HG03159 (cell line): ENCODE results near the gene UGT1A6.

Source experiments
- ATAC-seq: cut with Tn5 transposase; IDR thresholded peaks from one replicate; pipeline ENCODE4 v1.9.1; 2021; ENCODE audit warnings: mild to moderate bottlenecking, moderate library complexity; ENCODE audit not compliant: unreplicated experiment

UGT1A6 gene

GRCh38 chr2:233764264-233764663 lies 71.6 kb downstream of the UGT1A6 start:
- ATAC-seq = no peak

DNA sequence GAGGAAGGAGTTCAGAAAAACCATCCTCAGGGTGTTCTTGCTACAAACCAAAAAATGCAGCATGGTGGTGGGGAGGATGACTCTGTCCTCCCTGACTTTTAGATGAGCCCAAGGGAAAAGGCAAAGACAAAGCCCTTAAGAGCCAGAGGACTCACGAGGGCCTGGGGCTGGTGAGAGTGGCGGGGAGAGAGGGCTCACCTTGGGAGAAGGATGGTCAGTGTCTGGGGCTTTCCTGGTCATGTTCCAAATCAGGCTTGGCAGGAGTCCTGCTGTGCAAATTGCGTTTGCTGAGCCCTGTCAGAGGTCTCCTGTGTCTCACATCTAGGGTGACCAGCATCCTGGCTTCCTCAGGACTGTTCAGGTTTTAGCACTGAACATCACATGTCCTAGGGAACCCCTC lies 72.1 kb downstream of the UGT1A6 start:
- no peak for ATAC-seq

GRCh38 chr2:233766416-233766815 lies 73.7 kb downstream of the UGT1A6 start:
- ATAC-seq = no peak

DNA sequence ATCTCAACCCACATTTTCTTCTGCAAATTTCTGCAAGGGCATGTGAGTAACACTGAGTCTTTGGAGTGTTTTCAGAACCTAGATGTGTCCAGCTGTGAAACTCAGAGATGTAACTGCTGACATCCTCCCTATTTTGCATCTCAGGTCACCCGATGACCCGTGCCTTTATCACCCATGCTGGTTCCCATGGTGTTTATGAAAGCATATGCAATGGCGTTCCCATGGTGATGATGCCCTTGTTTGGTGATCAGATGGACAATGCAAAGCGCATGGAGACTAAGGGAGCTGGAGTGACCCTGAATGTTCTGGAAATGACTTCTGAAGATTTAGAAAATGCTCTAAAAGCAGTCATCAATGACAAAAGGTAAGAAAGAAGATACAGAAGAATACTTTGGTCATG lies 75.4 kb downstream of the UGT1A6 start:
- ATAC-seq = no peak

DNA sequence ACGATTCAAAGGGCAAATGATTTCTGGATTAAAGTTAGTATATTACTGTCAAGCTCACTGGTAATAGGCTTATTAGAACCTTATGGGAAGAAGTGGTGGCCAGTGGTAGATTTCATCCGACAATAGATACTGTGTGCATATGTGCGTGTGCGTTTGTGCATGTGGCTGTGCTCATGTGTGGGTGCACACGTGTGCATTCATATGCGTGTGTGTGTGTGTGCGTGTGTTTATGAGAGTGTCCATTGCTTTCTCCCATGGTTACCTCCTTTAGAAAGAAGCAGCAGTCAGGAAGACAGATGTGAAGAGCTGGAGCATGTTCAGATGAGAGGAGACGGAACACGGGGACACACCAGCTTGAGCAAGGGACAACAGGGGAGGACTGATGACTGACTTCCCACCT lies 76.6 kb downstream of the UGT1A6 start:
- ATAC-seq = no peak

DNA sequence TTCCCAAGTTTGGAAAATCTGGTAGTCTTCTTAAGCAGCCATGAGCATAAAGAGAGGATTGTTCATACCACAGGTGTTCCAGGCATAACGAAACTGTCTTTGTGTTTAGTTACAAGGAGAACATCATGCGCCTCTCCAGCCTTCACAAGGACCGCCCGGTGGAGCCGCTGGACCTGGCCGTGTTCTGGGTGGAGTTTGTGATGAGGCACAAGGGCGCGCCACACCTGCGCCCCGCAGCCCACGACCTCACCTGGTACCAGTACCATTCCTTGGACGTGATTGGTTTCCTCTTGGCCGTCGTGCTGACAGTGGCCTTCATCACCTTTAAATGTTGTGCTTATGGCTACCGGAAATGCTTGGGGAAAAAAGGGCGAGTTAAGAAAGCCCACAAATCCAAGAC lies 79.5 kb downstream of the UGT1A6 start:
- ATAC-seq = no peak

DNA sequence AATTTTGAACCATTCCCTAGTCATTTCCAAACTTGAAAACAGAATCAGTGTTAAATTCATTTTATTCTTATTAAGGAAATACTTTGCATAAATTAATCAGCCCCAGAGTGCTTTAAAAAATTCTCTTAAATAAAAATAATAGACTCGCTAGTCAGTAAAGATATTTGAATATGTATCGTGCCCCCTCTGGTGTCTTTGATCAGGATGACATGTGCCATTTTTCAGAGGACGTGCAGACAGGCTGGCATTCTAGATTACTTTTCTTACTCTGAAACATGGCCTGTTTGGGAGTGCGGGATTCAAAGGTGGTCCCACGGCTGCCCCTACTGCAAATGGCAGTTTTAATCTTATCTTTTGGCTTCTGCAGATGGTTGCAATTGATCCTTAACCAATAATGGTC lies 79.9 kb downstream of the UGT1A6 start:
- ATAC-seq = no peak

GRCh38 chr2:233773854-233774253 lies 81.2 kb downstream of the UGT1A6 start:
- ATAC-seq = no peak

DNA sequence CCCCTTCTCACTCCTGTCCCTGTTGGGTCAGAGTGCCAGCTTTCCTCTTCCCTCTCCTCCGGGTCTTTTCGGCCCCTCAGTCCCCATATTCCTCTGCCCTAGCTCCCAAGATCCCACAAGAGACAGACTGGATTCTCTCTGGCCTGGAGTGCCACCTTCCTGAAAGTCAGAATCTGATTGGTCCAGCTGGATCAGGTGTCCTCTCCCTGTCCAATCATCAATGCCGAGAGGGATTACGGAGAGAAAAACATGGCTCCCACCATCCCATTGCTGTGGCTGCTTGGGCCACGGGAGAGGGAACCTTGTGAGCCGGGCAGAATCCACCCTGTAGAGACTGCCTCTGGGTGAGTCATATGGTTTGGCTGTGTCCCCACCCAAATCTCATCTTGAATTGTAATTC lies 82.7 kb downstream of the UGT1A6 start:
- no peak for ATAC-seq

DNA sequence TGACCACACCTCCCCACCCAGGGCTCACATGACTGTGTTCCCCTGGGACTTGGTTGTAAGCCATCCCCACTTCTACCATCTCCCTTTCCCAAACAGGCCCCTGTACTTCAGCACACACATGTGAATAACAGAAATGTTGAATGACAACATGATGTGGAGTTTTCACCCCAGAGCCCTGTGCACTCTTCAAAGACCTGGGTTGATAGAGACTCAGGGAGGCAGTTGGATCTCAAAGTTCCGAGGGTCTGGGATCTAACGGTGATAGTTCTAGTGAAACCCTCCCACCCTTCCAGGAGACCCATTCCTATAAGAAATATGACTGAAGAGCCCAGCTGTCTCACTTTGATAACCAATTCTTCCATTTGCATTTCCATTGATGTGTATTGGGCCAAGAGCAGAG lies 85.3 kb downstream of the UGT1A6 start, which contains the start of gene MROH2A:
Gene MROH2A (plus strand): TSS at position 301 of the 400 bp plus-strand sequence. CDS start 1,029 bp downstream, outside the sequence.
- ATAC-seq = no peak

GRCh38 chr2:233779722-233780121 lies 87.0 kb downstream of the UGT1A6 start:
- ATAC-seq = no peak

GRCh38 chr2:233780771-233781170 lies 88.1 kb downstream of the UGT1A6 start:
- no peak for ATAC-seq

DNA sequence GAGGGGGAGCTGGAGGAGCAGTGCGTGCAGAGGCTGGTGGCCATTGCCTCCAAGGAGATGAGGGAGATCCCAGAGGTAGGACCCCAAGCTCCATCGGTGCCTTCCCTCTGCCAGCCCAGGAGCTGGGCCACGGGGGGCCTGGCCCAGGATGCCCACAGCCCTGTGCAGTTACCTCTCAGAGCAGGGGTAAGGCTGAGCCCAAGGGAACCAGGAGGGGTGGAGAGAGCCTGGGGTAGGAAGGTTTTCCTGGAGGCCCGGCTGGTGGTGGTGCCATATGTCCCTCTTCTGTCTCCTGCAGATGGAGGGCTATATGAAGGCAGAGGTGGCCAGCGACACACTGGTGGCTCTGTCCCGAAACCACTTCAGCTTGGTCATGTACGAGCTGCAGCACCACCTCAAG lies 96.9 kb downstream of the UGT1A6 start:
- no peak for ATAC-seq

DNA sequence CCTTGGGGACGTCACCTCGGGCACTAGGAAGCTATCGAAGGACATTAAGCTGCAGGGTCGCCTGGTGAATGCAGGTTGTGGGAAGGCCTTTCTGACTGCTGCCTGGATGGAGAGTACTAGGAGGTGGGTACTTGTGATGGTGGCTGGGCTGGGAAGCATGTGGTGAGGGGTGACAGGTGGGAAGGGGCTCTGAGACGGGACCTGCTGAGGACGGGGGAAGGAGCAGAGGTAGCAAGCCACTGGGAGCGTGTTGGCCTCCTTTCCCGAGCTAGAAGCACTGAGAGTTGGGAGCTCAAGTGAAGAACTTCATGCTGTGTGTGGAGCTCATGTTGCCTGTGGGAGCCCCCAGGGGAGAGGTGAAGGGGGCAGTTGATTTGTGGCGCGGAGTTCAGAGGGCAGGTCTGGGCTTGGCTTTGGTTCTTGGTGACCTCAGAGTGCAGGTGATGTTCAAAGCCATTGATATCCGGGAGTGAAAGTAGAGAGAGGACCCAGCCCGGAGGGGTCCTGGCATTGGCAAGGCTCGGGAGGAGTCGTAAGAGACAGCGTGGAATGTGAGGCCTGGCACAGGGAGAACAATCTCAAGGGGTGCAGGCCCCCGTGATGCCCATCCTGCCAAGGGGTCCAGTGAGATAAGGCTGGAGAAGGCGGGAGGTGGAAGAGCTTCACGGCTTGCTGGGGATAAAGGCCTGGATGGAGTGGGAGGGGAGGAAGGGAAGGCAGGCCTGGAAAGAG lies 98.6 kb downstream of the UGT1A6 start:
- ATAC-seq = no peak

DNA sequence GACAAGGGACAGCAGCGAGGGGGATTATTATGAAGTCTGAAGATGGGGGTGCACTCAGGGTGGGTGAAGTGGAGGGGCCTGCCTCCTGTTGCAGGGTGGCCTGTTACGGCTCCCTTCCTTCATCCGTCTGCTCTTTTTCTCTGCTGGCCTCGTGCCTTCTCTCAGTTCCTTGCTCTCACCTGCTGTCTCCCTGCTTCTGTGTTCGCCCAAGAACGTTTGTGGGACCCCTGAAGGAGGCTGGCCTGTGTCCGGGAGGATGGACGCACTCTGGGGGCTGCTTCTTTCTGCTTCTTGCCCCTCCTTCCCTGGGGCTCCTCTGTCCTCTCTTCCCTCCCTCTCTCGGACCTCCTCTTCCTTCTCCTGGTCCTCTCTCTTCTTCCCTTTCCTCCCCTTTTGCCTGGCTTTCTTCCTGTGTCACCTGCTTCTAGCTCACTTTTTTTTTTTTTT lies 99.2 kb downstream of the UGT1A6 start:
- ATAC-seq = no peak

DNA sequence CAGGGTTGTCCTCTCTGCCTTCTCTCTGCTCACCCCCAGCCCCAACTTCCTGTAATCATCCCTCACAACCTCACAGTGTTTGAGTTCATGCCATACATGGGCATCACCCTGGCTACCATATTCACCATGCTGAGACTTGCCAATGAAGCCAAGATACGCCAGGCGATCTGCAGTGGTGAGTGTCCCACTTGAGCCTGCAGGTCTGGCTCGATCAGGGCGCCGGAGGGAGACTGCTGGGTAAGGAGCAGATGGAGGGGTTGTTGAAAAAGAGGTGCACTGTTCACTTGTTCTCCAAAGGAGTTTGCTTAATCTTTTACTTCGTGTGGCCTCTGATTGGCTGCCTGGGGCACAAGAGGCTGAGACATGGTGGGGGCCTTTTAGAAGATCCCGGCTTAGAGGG lies 100.0 kb downstream of the UGT1A6 start:
- no peak for ATAC-seq

DNA sequence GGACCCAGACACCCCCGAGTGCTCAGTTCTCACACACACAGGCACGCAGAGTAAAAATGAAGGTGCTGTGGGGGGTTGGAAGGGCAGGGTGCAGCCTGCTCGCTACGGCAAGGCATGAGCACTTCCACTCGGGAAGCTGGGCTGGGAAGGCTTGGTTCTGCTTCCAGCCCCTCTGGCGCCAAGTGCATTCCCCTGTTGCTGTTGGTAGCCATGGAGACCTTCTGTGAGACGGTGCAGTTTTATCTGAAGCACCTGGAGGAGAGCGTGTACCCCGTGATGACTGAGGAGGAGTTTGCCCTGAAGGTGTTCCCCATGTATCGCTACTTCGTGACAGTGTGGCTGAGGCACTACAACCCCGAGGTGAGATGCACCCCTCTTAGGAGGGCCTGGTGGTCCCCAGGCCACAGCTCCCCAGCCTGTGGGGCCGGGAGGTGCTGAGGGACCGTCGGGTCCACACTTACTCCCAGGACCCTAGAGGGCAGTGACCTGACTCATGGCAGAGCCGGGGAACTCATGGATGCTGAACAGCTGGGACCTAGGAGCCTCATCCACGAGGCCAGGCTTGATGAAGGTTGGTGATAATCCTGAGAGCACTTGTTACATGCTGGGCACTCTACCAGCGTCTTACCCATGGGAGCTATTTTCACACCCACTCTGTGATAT lies 100.9 kb downstream of the UGT1A6 start:
- ATAC-seq = no peak

DNA sequence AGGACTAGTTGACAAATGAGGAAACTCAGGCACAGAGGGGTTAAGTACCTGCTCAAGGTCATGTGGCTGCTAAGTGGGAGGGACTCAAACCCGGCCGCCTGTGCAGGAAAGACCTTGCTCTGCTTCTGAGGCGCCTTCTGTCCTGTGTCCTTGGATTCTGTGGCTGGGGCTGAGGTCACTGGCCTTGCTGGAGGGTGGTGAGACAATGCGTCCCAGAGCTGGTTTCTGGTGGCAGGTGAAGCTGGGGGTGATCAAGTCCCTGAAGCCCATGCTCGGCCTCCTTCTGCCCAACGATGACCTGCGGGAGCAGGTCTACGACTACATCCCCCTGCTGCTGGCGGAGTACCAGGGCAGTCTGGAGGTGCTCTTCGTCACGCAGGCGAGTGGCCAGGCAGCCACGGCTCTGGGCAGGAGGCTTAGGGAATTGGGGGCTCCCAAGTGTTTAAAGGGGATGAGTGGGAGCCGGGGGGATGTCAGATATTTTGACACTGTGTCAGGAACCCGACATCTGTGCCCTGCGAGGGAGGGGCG lies 101.5 kb downstream of the UGT1A6 start:
- ATAC-seq = no peak

- ATAC-seq = no peak
Observed at GRCh38 chr2:233795735-233796171, 103.1 kb downstream of the UGT1A6 start.

- no peak for ATAC-seq
Observed at GRCh38 chr2:233796254-233796653, 103.6 kb downstream of the UGT1A6 start.

DNA sequence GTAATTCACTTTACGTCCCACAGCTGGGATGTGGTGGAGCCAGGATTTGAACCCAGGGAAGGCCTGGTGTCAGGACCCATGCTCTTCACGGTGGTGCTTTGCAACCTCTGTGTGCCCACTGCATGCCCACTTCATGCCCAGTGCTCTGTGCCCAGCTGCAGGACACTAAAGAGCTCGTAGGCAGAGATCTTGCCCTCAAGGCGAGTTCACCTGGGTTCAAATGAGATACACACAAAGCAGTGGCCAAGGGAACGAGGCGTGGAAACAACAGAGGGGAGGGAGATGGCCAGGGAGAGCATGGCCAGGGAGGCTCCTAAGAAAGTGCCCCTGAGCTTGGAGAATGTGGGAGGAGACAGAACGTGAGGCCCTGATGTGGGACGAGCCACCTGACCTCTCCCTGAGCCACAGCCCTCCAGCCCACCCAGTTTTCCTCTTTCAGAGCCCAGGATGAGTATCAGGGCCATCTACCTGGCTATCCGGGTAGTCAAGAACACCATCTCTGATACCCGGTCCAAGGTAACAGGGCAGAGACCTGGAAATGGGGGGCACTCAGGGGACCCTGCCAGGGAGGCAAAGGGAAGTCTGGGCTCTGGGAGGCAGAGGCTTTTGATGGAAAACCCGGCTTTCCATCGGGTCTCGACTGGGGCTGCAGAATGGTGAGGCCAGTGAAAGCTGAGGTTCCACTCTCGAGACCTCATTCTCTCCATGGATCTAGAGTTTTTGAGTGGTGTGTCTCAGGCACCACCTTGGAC lies 105.8 kb downstream of the UGT1A6 start:
- ATAC-seq = no peak
